Gastroesophageal sphincter (tissue), 4 donors: ENCODE data around the gene MBNL1. TPM values are rescaled to one million over a fixed set of nuclear protein-coding genes. Genes with fewer than 3 reads are reported as not detected.

Experiments
- ATAC-seq: fragments of 150-250 bp; one replicate; pipeline ENCODE4 v1.9.1; 2016; ENCODE audit warnings: mild to moderate bottlenecking, moderate library complexity
- H3K27ac ChIP-seq, 4 donors: fragments of 200-600 bp; sonication (generic) in 3 of 4; 1 replicate in 3 of 4; 2 replicates in 1 of 4; pipeline ENCODE4 v1.5.1; 2016 to 2019
- H3K27me3 ChIP-seq: fragments of 200-600 bp; sonication (generic); one replicate; pipeline ENCODE4 v1.5.1; 2019
- H3K36me3 ChIP-seq, 2 donors: fragments of 200-600 bp; sonication (generic); one replicate each; pipeline ENCODE4 v1.5.1; 2019; ENCODE audit warnings: control low read depth in 1 of 2
- H3K4me1 ChIP-seq, 3 donors: fragments of 200-600 bp; sonication (generic); 1 replicate in 2 of 3; 2 replicates in 1 of 3; pipeline ENCODE4 v1.5.1; 2016 to 2019; ENCODE audit warnings: control low read depth in 2 of 3
- H3K4me3 ChIP-seq, 2 donors: fragments of 200-600 bp; sonication (generic); one replicate each; pipeline ENCODE4 v1.5.1; 2019; ENCODE audit warnings: mild to moderate bottlenecking in 1 of 2, moderate library complexity in 1 of 2
- H3K9me3 ChIP-seq, 3 donors: fragments of 200-600 bp; sonication (generic); one replicate each; pipeline ENCODE4 v1.5.1; 2017 to 2019; ENCODE audit warnings: control low read depth in 2 of 3
- CTCF ChIP-seq, 4 experiments: fragments of 200-600 bp in 2 of 4; fragments of 450-650 bp in 2 of 4; sonication (generic) in 1 of 4; IDR thresholded peaks; one replicate each; pipeline ENCODE4 v1.5.1; 2017 to 2019; ENCODE audit warnings: antibody characterized with exemption in 4 of 4, mild to moderate bottlenecking in 2 of 4, moderate library complexity in 2 of 4
- EP300 ChIP-seq: sonication (generic); formaldehyde crosslinking; IDR thresholded peaks from one replicate; pipeline ENCODE4 v1.6.1; 2017; ENCODE audit warnings: antibody characterized with exemption, mild to moderate bottlenecking
- POLR2A ChIP-seq, 2 donors: fragments of 450-650 bp; IDR thresholded peaks; one replicate each; pipeline ENCODE4 v1.6.1; 2017; ENCODE audit warnings: antibody characterized with exemption in 2 of 2, mild to moderate bottlenecking in 2 of 2, moderate library complexity in 1 of 2
- POLR2AphosphoS5 ChIP-seq: sonication (generic); formaldehyde crosslinking; IDR thresholded peaks from one replicate; pipeline ENCODE4 v1.6.1; 2017; ENCODE audit warnings: antibody characterized with exemption
- WGBS, 2 donors: methylation state at CpG; one replicate each; pipeline ENCODE4 v1.1.5; 2018; ENCODE audit warnings: low coverage in 1 of 2; 5-methylcytosine and 5-hydroxymethylcytosine counted together
- total RNA-seq, 4 donors: library from RNA; depleted of rRNA; stranded (reverse); fragments of >200 nt; gene quantifications; one replicate each; pipeline ENCODE4 v1.1.0, GENCODE V29; 2016

Gene MBNL1
- total RNA-seq, 4 donors from 2014 or later: 623 to 745 (median 684) TPM

GRCh38 chr3:152226176-152226575 is 42.6 kb upstream of the MBNL1 start:
- Histone ChIP-seq H3K9me3 (no peaks in the 10 kb centered on the region), H3K27ac (peak overlapping the region in 2 of 4 donors; percentile 77 to 83), H3K36me3 (no peaks in the 10 kb centered on the region), H3K4me1 (peaks cover 0 to 57% (median 17%) of the 10 kb centered on the region in 3 donors), H3K4me3 (no peak overlapping the region), H3K27me3 (no peaks in the 10 kb centered on the region)
- TF ChIP-seq CTCF (IDR thresholded peaks at IDR 0.05): no peak
- no peak for TF ChIP-seq POLR2AphosphoS5
- no peak for TF ChIP-seq POLR2A (IDR thresholded peaks at IDR 0.05)
- no peak for TF ChIP-seq EP300
- ATAC-seq: no peak
- WGBS, 2 donors: 63 to 72% methylated on average over 2 of the region's 2 CpGs

DNA sequence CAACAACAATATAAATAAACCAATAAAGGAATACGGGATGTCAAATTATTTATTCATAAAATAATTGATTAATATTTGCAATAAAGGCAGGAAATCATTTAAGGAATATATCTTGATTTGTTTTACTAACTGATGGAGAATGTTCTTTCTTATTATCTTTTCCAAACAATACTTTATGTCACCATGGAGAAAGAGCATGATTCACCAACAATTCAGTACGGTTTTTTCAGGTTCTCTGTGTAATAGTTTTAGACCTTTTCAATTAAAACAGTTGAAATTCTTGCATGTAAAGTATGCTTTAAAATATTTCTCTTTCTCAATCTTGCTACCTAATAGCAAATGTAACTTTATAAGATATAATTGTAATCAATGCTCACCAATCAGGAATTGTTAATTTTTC is 41.7 kb upstream of the MBNL1 start:
- Histone ChIP-seq H3K9me3 (no peaks in the 10 kb centered on the region), H3K36me3 (no peaks in the 10 kb centered on the region), H3K4me1 (peaks cover 0 to 49% (median 11%) of the 10 kb centered on the region in 3 donors), H3K27me3 (no peaks in the 10 kb centered on the region), H3K27ac (no peak overlapping the region), H3K4me3 (no peak overlapping the region)
- no peak for ATAC-seq
- TF ChIP-seq EP300 (no peak), POLR2A (IDR thresholded peaks at IDR 0.05) (no peak), CTCF (IDR thresholded peaks at IDR 0.05) (no peak), POLR2AphosphoS5 (no peak)
- 72 to 82% methylated on average over 2 of the region's 2 CpGs for WGBS, 2 donors

DNA sequence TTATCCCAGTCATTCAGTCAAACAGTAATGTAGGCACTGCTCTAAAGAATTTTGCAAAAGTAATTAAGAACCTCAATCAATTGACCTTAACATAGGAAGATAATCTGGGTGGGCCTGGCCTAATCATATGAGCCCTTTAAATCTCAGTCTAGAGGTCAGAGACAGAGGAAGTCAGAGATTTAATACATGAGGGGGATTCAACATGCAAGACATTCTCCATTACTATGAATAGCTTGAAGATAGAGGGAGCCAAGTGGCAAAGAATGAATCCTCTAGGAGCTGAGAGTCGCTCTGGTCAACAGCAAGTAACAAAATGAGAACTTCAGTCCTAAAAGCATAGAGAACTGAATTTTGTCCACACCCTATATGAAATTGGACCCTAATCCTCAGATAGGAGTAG is 39.0 kb upstream of the MBNL1 start:
- ATAC-seq: no peak
- no peak overlapping the region for H3K4me3 ChIP-seq
- no peaks in the 10 kb centered on the region for H3K27me3 ChIP-seq
- no peaks in the 10 kb centered on the region for H3K9me3 ChIP-seq
- H3K4me1 ChIP-seq: peaks cover 0 to 25% (median 9%) of the 10 kb centered on the region in 3 donors
- WGBS, 2 donors: 53 to 60% methylated on average over 1 of the region's 1 CpG
- no peaks in the 10 kb centered on the region for H3K36me3 ChIP-seq
- no peak overlapping the region for H3K27ac ChIP-seq
- TF ChIP-seq POLR2AphosphoS5: no peak
- TF ChIP-seq CTCF (IDR thresholded peaks at IDR 0.05): peak in 1 of 4 experiments; percentile 18

DNA sequence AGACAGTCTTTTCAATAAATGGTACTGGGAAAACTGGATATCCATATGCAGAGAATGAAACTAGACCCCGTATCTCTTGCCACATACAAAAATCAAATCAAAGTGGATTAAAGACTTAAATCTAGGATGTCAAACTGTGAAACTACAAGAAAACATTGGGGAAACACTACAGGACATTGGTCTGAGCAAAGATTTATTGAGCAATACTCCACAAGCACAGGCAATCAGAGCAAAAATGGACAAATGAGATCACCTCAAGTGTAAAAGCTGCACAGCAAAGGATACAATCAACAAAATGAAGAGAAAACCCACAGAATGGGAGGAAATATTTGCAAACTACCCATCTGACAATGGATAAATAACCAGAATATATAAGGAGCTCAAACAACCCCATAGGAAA is 38.4 kb upstream of the MBNL1 start:
- Histone ChIP-seq H3K27ac (no peak overlapping the region), H3K4me1 (peaks cover 0 to 18% (median 4%) of the 10 kb centered on the region in 3 donors), H3K4me3 (no peak overlapping the region), H3K9me3 (no peaks in the 10 kb centered on the region), H3K27me3 (no peaks in the 10 kb centered on the region), H3K36me3 (no peaks in the 10 kb centered on the region)
- WGBS, 2 donors: 91 to 100% methylated on average over 1 of the region's 1 CpG
- ATAC-seq: no peak
- TF ChIP-seq POLR2A (IDR thresholded peaks at IDR 0.05) (no peak), POLR2AphosphoS5 (no peak), CTCF (IDR thresholded peaks at IDR 0.05) (no peak), EP300 (no peak)

DNA sequence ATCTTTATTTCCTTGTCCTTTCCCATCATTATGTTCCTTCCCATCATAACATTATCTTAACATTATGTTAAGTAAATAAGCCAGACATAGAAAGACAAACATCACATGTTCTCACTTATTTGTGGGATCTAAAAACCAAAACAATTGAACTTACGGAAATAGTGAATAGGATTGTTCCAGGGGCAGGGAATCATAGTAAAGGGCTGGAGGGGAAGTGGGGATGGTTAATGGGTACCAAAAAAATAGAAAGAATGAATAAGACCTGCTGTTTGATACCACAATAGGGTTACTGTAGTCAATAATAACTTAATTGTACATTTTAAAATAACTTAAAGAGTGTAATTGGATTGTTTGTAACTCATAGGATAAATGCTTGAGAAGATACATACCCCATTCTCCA is 36.7 kb upstream of the MBNL1 start:
- 100% methylated on average over 1 of the region's 1 CpG for WGBS, 2 donors
- TF ChIP-seq POLR2AphosphoS5: no peak
- TF ChIP-seq CTCF (IDR thresholded peaks at IDR 0.05): no peak
- TF ChIP-seq EP300: no peak
- H3K36me3 ChIP-seq: no peaks in the 10 kb centered on the region
- ATAC-seq: no peak
- H3K4me3 ChIP-seq: no peak overlapping the region
- H3K4me1 ChIP-seq: peaks cover 0 to 8% (median 0%) of the 10 kb centered on the region in 3 donors
- H3K27me3 ChIP-seq: no peaks in the 10 kb centered on the region
- no peaks in the 10 kb centered on the region for H3K9me3 ChIP-seq
- no peak overlapping the region for H3K27ac ChIP-seq
